Naive thymus-derived CD8-positive, alpha-beta T cell (primary cell): ENCODE data around the gene ZNF185. TPM values are rescaled to one million over a fixed set of nuclear protein-coding genes. Genes with fewer than 3 reads are reported as not detected.

ENCODE experiments used
- ATAC-seq, 2 donors: fragments of 150-1000 bp; cut with Tn5 transposase in 1 of 2; sonication (Bioruptor Pico), chemical (Tn5 transposase) in 1 of 2; 1 replicate in 1 of 2; 2 replicates in 1 of 2; pipeline ENCODE4 v1.10.0; 2021; ENCODE audit warnings: mild to moderate bottlenecking in 2 of 2, moderate library complexity in 2 of 2
- POLR2A ChIA-PET: fragments of 350-600 bp; sonication (Branson Sonifier 250); formaldehyde crosslinking; loops from one replicate; lab custom pipeline; 2021; ENCODE audit warnings: antibody characterized with exemption; lab: Charles Lee
- DNase-seq, 10 donors: peaks; one replicate each; pipeline versions ENCODE4 v3.0.0 to v3.0.0-alpha.2; 2020 to 2022
- H3K27ac Mint-ChIP-seq, 10 donors: one replicate each; pipeline ENCODE4 v1.8.0; 2020 to 2022; ENCODE audit warnings: mild to moderate bottlenecking in 10 of 10, mixed read lengths in 10 of 10, moderate library complexity in 4 of 10, inconsistent platforms in 1 of 10
- H3K27me3 Mint-ChIP-seq, 5 donors: one replicate each; pipeline ENCODE4 v1.8.0; 2021 to 2022; ENCODE audit warnings: mixed read lengths in 5 of 5
- H3K36me3 Mint-ChIP-seq, 3 donors: one replicate each; pipeline ENCODE4 v1.8.0; 2020 to 2022; ENCODE audit warnings: mixed read lengths in 3 of 3, mild to moderate bottlenecking in 2 of 3, inconsistent platforms in 1 of 3
- H3K4me1 Mint-ChIP-seq, 4 donors: one replicate each; pipeline ENCODE4 v1.8.0; 2021 to 2022; ENCODE audit warnings: mixed read lengths in 4 of 4
- H3K4me3 Mint-ChIP-seq, 10 donors: one replicate each; pipeline ENCODE4 v1.8.0; 2020 to 2022; ENCODE audit warnings: mild to moderate bottlenecking in 10 of 10, mixed read lengths in 10 of 10, moderate library complexity in 6 of 10, inconsistent platforms in 1 of 10
- H3K9me3 Mint-ChIP-seq, 9 donors: one replicate each; pipeline ENCODE4 v1.8.0; 2020 to 2022; ENCODE audit warnings: mixed read lengths in 9 of 9, mild to moderate bottlenecking in 3 of 9, inconsistent platforms in 1 of 9, moderate library complexity in 1 of 9
- polyA plus RNA-seq, 3 donors: library from polyadenylated mRNA; unstranded; fragments of 300-500 nt; fragmentation: Illumina TruSeq; gene quantifications; one replicate each; pipeline ENCODE4 v1.2.3, GENCODE V29; 2021
- total RNA-seq, 8 experiments: library from RNA in 2 of 8; stranded (reverse) in 2 of 8; gene quantifications; one replicate each; pipeline ENCODE4 v1.2.3 and lab custom pipeline; 2021 to 2026

Gene ZNF185
- total RNA-seq (1 to 10 TPM; 2.6 to 2.7 TPM), polyA plus RNA-seq (1 to 10 TPM; 1.8 to 2.8 (median 2.6) TPM), total RNA-seq (lab: John Stamatoyannopoulos, UW) (1.1 to 4.9 (median 2.6) reads per million in 6 experiments)

GRCh38 chrX:152897222-152898131, at the start of gene ZNF185:
Gene ZNF185, plus strand, starts transcription at chrX:152898067. Its CDS starts 16,423 bp downstream, at chrX:152914490.
- H3K9me3 Mint-ChIP-seq: no peaks in the 10 kb centered on the region
- DNase-seq (no peak), ATAC-seq (no peak)
- H3K27ac Mint-ChIP-seq: no peak within 1 kb of the TSS
- H3K27me3 Mint-ChIP-seq: peaks cover 5 to 34% (median 18%) of the 10 kb centered on the region in 5 donors
- peaks cover 0 to 3% (median 0%) of the 10 kb centered on the region in 3 donors for H3K36me3 Mint-ChIP-seq
- H3K4me1 Mint-ChIP-seq: peaks cover 0 to 5% (median 0%) of the 10 kb centered on the region in 4 donors
- peak within 1 kb of the TSS in 8 of 10 donors; percentile 21 to 63 (median 52) for H3K4me3 Mint-ChIP-seq
- POLR2A ChIA-PET: no interaction called here

GRCh38 chrX:152850465-152850864, 47.4 kb upstream of the ZNF185 start:
- no peak overlapping the region for H3K27ac Mint-ChIP-seq
- H3K36me3 Mint-ChIP-seq: peaks cover 6 to 66% (median 12%) of the 10 kb centered on the region in 3 donors
- no peaks in the 10 kb centered on the region for H3K27me3 Mint-ChIP-seq
- no peak for ATAC-seq
- H3K9me3 Mint-ChIP-seq: no peaks in the 10 kb centered on the region
- no peak overlapping the region for H3K4me3 Mint-ChIP-seq
- H3K4me1 Mint-ChIP-seq: peaks cover 0 to 4% (median 2%) of the 10 kb centered on the region in 4 donors
- POLR2A ChIA-PET: no interaction called here
- DNase-seq: no peak

GRCh38 chrX:152853986-152854385, 43.9 kb upstream of the ZNF185 start:
- H3K27ac Mint-ChIP-seq: no peak overlapping the region
- H3K27me3 Mint-ChIP-seq: no peaks in the 10 kb centered on the region
- POLR2A ChIA-PET: no interaction called here
- no peaks in the 10 kb centered on the region for H3K9me3 Mint-ChIP-seq
- H3K4me3 Mint-ChIP-seq: no peak overlapping the region
- peaks cover 0 to 4% (median under 1%) of the 10 kb centered on the region in 4 donors for H3K4me1 Mint-ChIP-seq
- DNase-seq: no peak
- peaks cover 6 to 63% (median 9%) of the 10 kb centered on the region in 3 donors for H3K36me3 Mint-ChIP-seq
- ATAC-seq: no peak

GRCh38 chrX:152861116-152861515, 36.8 kb upstream of the ZNF185 start:
- Mint-ChIP-seq H3K4me1 (no peaks in the 10 kb centered on the region), H3K27ac (no peak overlapping the region), H3K4me3 (no peak overlapping the region), H3K9me3 (no peaks in the 10 kb centered on the region), H3K27me3 (no peaks in the 10 kb centered on the region), H3K36me3 (peaks cover 0 to 64% (median 0%) of the 10 kb centered on the region in 3 donors)
- DNase-seq: no peak
- POLR2A ChIA-PET: no interaction called here
- no peak for ATAC-seq

- Mint-ChIP-seq H3K4me3 (no peak overlapping the region), H3K9me3 (no peaks in the 10 kb centered on the region), H3K36me3 (peaks cover 0 to 63% (median 0%) of the 10 kb centered on the region in 3 donors), H3K27ac (peak overlapping the region in 1 of 10 donors; percentile 33), H3K4me1 (no peaks in the 10 kb centered on the region), H3K27me3 (no peaks in the 10 kb centered on the region)
- POLR2A ChIA-PET: no interaction called here
- ATAC-seq (no peak), DNase-seq (no peak)
Observed at GRCh38 chrX:152861826-152862225, 36.0 kb upstream of the ZNF185 start.

- POLR2A ChIA-PET: no interaction called here
- Mint-ChIP-seq H3K27me3 (no peaks in the 10 kb centered on the region), H3K4me1 (no peaks in the 10 kb centered on the region), H3K27ac (no peak overlapping the region), H3K9me3 (no peaks in the 10 kb centered on the region), H3K4me3 (no peak overlapping the region), H3K36me3 (peaks cover 0 to 61% (median 0%) of the 10 kb centered on the region in 3 donors)
- no peak for DNase-seq
- ATAC-seq: no peak
Observed at GRCh38 chrX:152865232-152865920, 32.5 kb upstream of the ZNF185 start.

- no peak overlapping the region for H3K27ac Mint-ChIP-seq
- no peaks in the 10 kb centered on the region for H3K9me3 Mint-ChIP-seq
- H3K4me1 Mint-ChIP-seq: no peaks in the 10 kb centered on the region
- DNase-seq (no peak), ATAC-seq (no peak)
- POLR2A ChIA-PET: no interaction called here
- H3K36me3 Mint-ChIP-seq: peaks cover 0 to 53% (median 0%) of the 10 kb centered on the region in 3 donors
- H3K4me3 Mint-ChIP-seq: no peak overlapping the region
- no peaks in the 10 kb centered on the region for H3K27me3 Mint-ChIP-seq
Observed at GRCh38 chrX:152866386-152866785, 31.5 kb upstream of the ZNF185 start.

GRCh38 chrX:152869972-152870371, 27.9 kb upstream of the ZNF185 start:
- H3K9me3 Mint-ChIP-seq: no peaks in the 10 kb centered on the region

GRCh38 chrX:152871260-152871659, 26.6 kb upstream of the ZNF185 start:
- Mint-ChIP-seq H3K4me1 (peaks cover 5 to 11% (median 10%) of the 10 kb centered on the region in 4 donors), H3K36me3 (peaks cover 0 to 22% (median 0%) of the 10 kb centered on the region in 3 donors), H3K9me3 (no peaks in the 10 kb centered on the region), H3K27ac (peak overlapping the region in 3 of 10 donors; percentile 55 to 80 (median 62)), H3K27me3 (no peaks in the 10 kb centered on the region), H3K4me3 (no peak overlapping the region)
- DNase-seq (no peak), ATAC-seq (no peak)
- POLR2A ChIA-PET: no interaction called here

More at GRCh38 chrX:152869972-152870371, 27.9 kb upstream of the ZNF185 start:
- ATAC-seq (no peak), DNase-seq (no peak)
- Mint-ChIP-seq H3K36me3 (peaks cover 0 to 28% (median 0%) of the 10 kb centered on the region in 3 donors), H3K4me3 (no peak overlapping the region), H3K27ac (peak overlapping the region in 2 of 10 donors; percentile 44 to 72), H3K27me3 (no peaks in the 10 kb centered on the region), H3K4me1 (peaks cover 5 to 11% (median 10%) of the 10 kb centered on the region in 4 donors)
- POLR2A ChIA-PET: no interaction called here

- Mint-ChIP-seq H3K9me3 (no peaks in the 10 kb centered on the region), H3K36me3 (peaks cover 0 to 17% (median 0%) of the 10 kb centered on the region in 3 donors), H3K4me3 (no peak overlapping the region), H3K27ac (peak overlapping the region in 3 of 10 donors; percentile 44 to 67 (median 55)), H3K27me3 (no peaks in the 10 kb centered on the region), H3K4me1 (peaks cover 5 to 11% (median 10%) of the 10 kb centered on the region in 4 donors)
- no peak for DNase-seq
- POLR2A ChIA-PET: no interaction called here
- no peak for ATAC-seq
Observed at GRCh38 chrX:152872522-152872921, 25.3 kb upstream of the ZNF185 start.

- peaks cover 0 to 14% (median 0%) of the 10 kb centered on the region in 3 donors for H3K36me3 Mint-ChIP-seq
- peak overlapping the region in 8 of 10 donors; percentile 3 to 81 (median 42) for H3K27ac Mint-ChIP-seq
- DNase-seq (no peak), ATAC-seq (no peak)
- no peaks in the 10 kb centered on the region for H3K9me3 Mint-ChIP-seq
- POLR2A ChIA-PET: no interaction called here
- H3K4me3 Mint-ChIP-seq: no peak overlapping the region
- no peaks in the 10 kb centered on the region for H3K27me3 Mint-ChIP-seq
- H3K4me1 Mint-ChIP-seq: peaks cover 5 to 11% (median 10%) of the 10 kb centered on the region in 4 donors
Observed at GRCh38 chrX:152873361-152873760, 24.5 kb upstream of the ZNF185 start.

- no peak for DNase-seq
- Mint-ChIP-seq H3K4me1 (peaks cover 0 to 6% (median 5%) of the 10 kb centered on the region in 4 donors), H3K27ac (no peak overlapping the region), H3K27me3 (no peaks in the 10 kb centered on the region), H3K9me3 (no peaks in the 10 kb centered on the region), H3K36me3 (no peaks in the 10 kb centered on the region), H3K4me3 (no peak overlapping the region)
- no peak for ATAC-seq
- POLR2A ChIA-PET: no interaction called here
Observed at GRCh38 chrX:152876931-152877840, 20.7 kb upstream of the ZNF185 start.
